HFF-Myc (cell line): Measurements from ENCODE around the gene TMEM236.

Source experiments
- DNase-seq: peaks from one replicate; pipeline ENCODE4 v3.0.0-alpha.2; 2011; ENCODE audit warnings: low read depth; ENCODE audit errors: extremely low read depth
- H3K4me3 ChIP-seq: replicated peaks from 2 replicates; pipeline ENCODE4 v1.5.1; 2011; ENCODE audit warnings: low read depth, mild to moderate bottlenecking, control low read depth, low read length
- CTCF ChIP-seq: IDR thresholded peaks from 2 replicates; pipeline ENCODE4 v1.5.1; 2012; ENCODE audit warnings: mild to moderate bottlenecking, low read depth, low read length, control low read depth; ENCODE audit errors: missing control alignments

Gene TMEM236

DNA sequence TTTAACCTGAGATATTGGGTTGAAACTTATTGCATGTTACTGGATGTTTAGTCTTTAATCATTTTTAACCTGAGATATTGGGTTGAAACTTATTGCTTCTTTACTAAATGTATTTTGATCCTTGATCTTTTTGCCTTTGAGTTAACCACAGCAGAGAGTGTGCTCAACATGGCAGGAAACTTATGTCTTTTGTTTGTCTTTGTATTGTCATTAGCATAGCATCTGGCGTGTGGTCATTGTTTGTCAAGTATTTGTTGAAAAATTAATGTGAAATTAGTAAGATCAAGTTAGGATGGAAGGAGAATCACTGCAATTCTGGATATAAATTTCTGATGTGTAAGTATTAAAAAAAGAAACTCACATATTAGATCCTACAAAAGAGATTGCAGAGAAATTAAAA, 65.3 kb downstream of the TMEM236 start:
- H3K4me3 ChIP-seq: no peak overlapping the region
- no peak for DNase-seq
- no peak for TF ChIP-seq CTCF

GRCh38 chr10:17817790-17818189, 65.8 kb downstream of the TMEM236 start:
- no peak for TF ChIP-seq CTCF
- no peak overlapping the region for H3K4me3 ChIP-seq
- no peak for DNase-seq

DNA sequence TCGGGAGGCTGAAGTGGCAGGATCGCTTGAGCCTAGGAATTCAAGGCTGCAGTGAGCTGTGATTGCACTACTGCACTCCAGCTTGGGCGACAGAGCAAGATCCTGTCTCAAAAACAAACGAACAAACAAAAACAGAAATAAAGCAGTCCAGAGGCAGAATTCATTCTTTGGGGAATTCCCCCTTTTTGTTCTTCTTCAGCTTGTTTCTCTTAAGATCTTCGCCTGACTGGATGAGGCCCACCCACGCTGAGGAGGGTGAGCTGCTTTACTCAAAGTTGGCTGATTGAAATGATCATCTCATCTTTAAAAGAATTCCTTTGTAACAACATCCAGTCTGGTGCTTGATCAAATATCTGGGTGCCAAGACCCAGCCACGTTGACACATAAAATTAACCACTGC, 67.8 kb downstream of the TMEM236 start:
- no peak for DNase-seq
- no peak for TF ChIP-seq CTCF
- no peak overlapping the region for H3K4me3 ChIP-seq

GRCh38 chr10:17820943-17821342, 68.9 kb downstream of the TMEM236 start:
- TF ChIP-seq CTCF: no peak
- no peak overlapping the region for H3K4me3 ChIP-seq
- no peak for DNase-seq

- no peak for DNase-seq
- no peak overlapping the region for H3K4me3 ChIP-seq
- no peak for TF ChIP-seq CTCF
Observed at GRCh38 chr10:17821893-17822292, 69.9 kb downstream of the TMEM236 start.

DNA sequence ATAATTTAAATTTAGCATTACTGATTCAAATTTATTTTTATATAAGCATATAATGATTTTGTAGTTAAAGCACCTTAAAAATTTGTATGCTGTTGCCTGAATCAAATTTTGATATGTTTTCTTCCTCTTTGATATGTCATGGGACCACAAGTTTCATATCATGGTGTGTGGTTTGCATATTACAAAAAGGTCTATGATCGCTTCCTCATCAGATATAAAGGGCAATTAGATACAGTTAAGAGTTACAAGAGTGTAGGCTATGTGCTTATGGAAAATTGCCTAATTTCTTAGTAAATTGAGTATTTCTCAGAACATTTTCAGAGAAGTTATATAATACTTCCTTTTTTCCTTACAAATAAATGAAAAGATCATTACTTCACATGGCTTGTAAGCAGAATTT, 79.3 kb downstream of the TMEM236 start:
- no peak for TF ChIP-seq CTCF
- DNase-seq: no peak
- H3K4me3 ChIP-seq: no peak overlapping the region

DNA sequence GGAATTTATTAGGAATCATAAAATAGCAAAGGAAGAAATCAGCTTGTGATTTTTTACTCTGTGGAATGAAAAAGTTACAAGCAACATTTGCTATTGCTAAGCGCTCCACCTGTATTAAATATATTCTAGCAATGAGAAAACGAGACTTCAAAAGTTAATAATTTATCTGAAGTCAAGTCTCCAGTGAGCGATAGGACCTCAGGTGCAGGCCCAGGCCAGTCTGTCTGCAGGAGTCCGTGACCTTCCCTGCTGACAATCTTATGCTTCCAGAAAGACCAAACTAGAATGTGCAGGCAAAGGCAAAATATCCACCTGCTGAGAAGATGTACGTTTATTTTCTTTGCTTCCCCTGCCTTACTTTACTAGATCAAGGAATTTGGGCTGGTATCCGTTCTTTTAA, 79.9 kb downstream of the TMEM236 start:
- no peak overlapping the region for H3K4me3 ChIP-seq
- no peak for TF ChIP-seq CTCF
- no peak for DNase-seq
